Measurements from ENCODE around the gene ARSA.
A peak's percentile ranks its signal among the peaks of the same experiment; 100 is the strongest.

The ARSA gene

DNA sequence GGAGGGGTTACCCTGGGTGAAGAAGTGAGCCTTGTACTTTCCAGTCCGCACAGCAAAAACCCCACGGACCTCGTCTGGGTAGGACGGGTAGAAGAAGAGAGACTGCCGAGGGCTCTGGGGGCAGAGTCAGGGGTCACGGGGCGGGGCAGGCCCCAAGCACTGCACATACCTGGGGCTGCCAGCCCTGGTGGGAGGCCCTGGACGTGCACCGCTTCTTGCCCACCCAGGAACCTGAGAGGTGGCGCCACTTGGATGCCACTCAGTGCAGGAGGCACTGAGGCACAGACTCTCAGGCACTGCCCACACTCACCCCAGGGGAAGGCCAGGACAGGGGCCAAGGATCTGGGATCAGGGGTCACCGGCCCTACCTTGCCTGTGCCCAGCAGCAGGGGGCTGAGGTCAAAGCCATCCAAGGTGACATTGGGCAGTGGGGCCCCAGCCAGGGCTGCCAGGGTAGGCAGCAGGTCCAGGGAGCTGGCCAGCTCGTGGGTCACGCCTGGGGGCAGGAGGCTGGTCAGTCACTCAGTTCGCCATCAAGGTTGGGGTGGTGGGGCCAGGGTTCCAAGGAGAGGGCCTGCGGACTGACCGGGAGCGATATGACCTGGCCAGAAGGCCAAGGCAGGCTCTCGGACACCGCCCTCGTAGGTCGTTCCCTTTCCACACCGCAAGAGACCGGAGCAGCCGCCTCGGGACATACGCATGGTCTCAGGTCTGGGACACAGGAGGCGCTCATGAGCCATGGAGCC, 2.2 kb downstream of the ARSA start:
- no peak for TF ChIP-seq EZH2 (IDR thresholded peaks at IDR 0.05; ENCODE audit: borderline replicate concordance, low read length)
- TF ChIP-seq, protein P1, sequence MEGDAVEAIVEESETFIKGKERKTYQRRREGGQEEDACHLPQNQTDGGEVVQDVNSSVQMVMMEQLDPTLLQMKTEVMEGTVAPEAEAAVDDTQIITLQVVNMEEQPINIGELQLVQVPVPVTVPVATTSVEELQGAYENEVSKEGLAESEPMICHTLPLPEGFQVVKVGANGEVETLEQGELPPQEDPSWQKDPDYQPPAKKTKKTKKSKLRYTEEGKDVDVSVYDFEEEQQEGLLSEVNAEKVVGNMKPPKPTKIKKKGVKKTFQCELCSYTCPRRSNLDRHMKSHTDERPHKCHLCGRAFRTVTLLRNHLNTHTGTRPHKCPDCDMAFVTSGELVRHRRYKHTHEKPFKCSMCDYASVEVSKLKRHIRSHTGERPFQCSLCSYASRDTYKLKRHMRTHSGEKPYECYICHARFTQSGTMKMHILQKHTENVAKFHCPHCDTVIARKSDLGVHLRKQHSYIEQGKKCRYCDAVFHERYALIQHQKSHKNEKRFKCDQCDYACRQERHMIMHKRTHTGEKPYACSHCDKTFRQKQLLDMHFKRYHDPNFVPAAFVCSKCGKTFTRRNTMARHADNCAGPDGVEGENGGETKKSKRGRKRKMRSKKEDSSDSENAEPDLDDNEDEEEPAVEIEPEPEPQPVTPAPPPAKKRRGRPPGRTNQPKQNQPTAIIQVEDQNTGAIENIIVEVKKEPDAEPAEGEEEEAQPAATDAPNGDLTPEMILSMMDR (IDR thresholded peaks at IDR 0.05; ENCODE audit: low read length) = peak; percentile 23; the same call in 1 of the 2 replicates
- Histone ChIP-seq H3K9me3 (ENCODE audit: low read length) (no peaks in the 10 kb centered on the region), H3K4me3 (ENCODE audit: low read depth, low read length, poor library complexity, severe bottlenecking) (no peak overlapping the region), H3K9ac (ENCODE audit: low read length) (no peak overlapping the region), H3K4me1 (ENCODE audit: insufficient read depth, low read length, severe bottlenecking) (peaks cover 48% of the 10 kb centered on the region), H3K27ac (ENCODE audit: low read depth, low read length, poor library complexity, severe bottlenecking) (no peak overlapping the region), H4K20me1 (ENCODE audit: insufficient read depth, low read length) (no peaks in the 10 kb centered on the region), H2AFZ (ENCODE audit: low read length) (no peak overlapping the region), H3K36me3 (ENCODE audit: insufficient read depth, low read length) (no peaks in the 10 kb centered on the region), H3K27me3 (ENCODE audit: insufficient read depth, low read length) (no peaks in the 10 kb centered on the region), H3K79me2 (ENCODE audit: insufficient read depth, low read length) (no peaks in the 10 kb centered on the region), H3K9me2 (ENCODE audit: low read depth, low read length) (no peaks in the 10 kb centered on the region), H3K4me2 (ENCODE audit: low read length) (no peak overlapping the region), H3F3A (ENCODE audit: insufficient read depth, low read length) (peaks cover 9% of the 10 kb centered on the region; the same call in 1 of the 2 replicates)

DNA sequence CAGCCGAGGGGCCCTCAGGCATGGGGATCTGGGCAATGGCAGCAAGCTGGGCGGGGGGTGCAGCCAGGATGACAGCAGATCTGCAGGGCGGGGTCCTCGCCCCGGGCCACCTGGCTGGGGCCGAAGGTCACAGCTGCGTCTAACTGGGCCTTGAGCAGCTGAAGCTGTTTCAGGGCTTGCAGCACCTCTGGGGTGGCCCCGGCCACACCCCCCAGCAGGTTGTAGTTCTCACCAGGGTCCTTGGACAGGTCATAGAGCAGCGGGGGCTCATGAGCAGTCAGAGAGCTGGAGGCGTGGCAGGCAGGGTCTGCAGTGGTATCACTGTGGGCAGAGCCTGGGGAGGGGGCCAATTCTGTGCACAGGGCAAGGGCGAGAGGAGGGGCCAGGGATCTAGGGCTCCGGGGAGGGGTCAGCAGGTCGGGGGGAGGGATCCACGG, 2.8 kb downstream of the ARSA start:
- Histone ChIP-seq H4K20me1 (ENCODE audit: insufficient read depth, low read length) (no peaks in the 10 kb centered on the region), H3F3A (ENCODE audit: insufficient read depth, low read length) (peaks cover 9% of the 10 kb centered on the region; the same call in 1 of the 2 replicates), H3K9me3 (ENCODE audit: low read length) (no peaks in the 10 kb centered on the region), H3K36me3 (ENCODE audit: insufficient read depth, low read length) (no peaks in the 10 kb centered on the region), H3K4me3 (ENCODE audit: low read depth, low read length, poor library complexity, severe bottlenecking) (no peak overlapping the region), H3K4me1 (ENCODE audit: insufficient read depth, low read length, severe bottlenecking) (peaks cover 52% of the 10 kb centered on the region), H2AFZ (ENCODE audit: low read length) (no peak overlapping the region), H3K79me2 (ENCODE audit: insufficient read depth, low read length) (no peaks in the 10 kb centered on the region), H3K9me2 (ENCODE audit: low read depth, low read length) (no peaks in the 10 kb centered on the region), H3K9ac (ENCODE audit: low read length) (no peak overlapping the region), H3K4me2 (ENCODE audit: low read length) (no peak overlapping the region), H3K27ac (ENCODE audit: low read depth, low read length, poor library complexity, severe bottlenecking) (peak overlapping the region; percentile 25), H3K27me3 (ENCODE audit: insufficient read depth, low read length) (no peaks in the 10 kb centered on the region)
- TF ChIP-seq, protein P1 (IDR thresholded peaks at IDR 0.05; ENCODE audit: low read length) = no peak
- TF ChIP-seq EZH2 (IDR thresholded peaks at IDR 0.05; ENCODE audit: borderline replicate concordance, low read length) = no peak

GRCh38 chr22:50624347-50625130, 3.4 kb downstream of the ARSA start:
- Histone ChIP-seq H2AFZ (ENCODE audit: low read length) (no peak overlapping the region), H3K4me1 (ENCODE audit: insufficient read depth, low read length, severe bottlenecking) (peaks cover 58% of the 10 kb centered on the region), H3K9ac (ENCODE audit: low read length) (no peak overlapping the region), H3K79me2 (ENCODE audit: insufficient read depth, low read length) (no peaks in the 10 kb centered on the region), H3K27me3 (ENCODE audit: insufficient read depth, low read length) (no peaks in the 10 kb centered on the region), H3K4me3 (ENCODE audit: low read depth, low read length, poor library complexity, severe bottlenecking) (no peak overlapping the region), H3K9me3 (ENCODE audit: low read length) (no peaks in the 10 kb centered on the region), H3F3A (ENCODE audit: insufficient read depth, low read length) (peaks cover 9% of the 10 kb centered on the region; the same call in 1 of the 2 replicates), H3K9me2 (ENCODE audit: low read depth, low read length) (no peaks in the 10 kb centered on the region), H4K20me1 (ENCODE audit: insufficient read depth, low read length) (no peaks in the 10 kb centered on the region), H3K36me3 (ENCODE audit: insufficient read depth, low read length) (no peaks in the 10 kb centered on the region), H3K4me2 (ENCODE audit: low read length) (no peak overlapping the region), H3K27ac (ENCODE audit: low read depth, low read length, poor library complexity, severe bottlenecking) (peak overlapping the region; percentile 25)
- TF ChIP-seq, protein P1 (IDR thresholded peaks at IDR 0.05; ENCODE audit: low read length) = no peak
- no peak for TF ChIP-seq EZH2 (IDR thresholded peaks at IDR 0.05; ENCODE audit: borderline replicate concordance, low read length)

Data from OCI-LY1 (cell line).